ENCODE results near the gene ARHGAP42. TPM values are rescaled to one million over a fixed set of nuclear protein-coding genes. Genes with fewer than 3 reads are reported as not detected.

The ARHGAP42 gene
- total RNA-seq, 1 experiment from 2014 or later: 39.1 TPM

GRCh38 chr11:100918551-100919500 is 231.7 kb downstream of the ARHGAP42 start:
- Mint-ChIP-seq H3K27ac (peak overlapping the region in 2 of 3 experiments; percentile 31 to 70; a peak in 1 of 7 replicates), H3K4me1 (peaks cover 16 to 25% of the 10 kb centered on the region in 2 experiments), H3K4me3 (no peak overlapping the region), H3K36me3 (ENCODE audit: insufficient read depth in 1 of 3, low read depth in 3 of 3) (peaks cover 0 to 6% (median 0%) of the 10 kb centered on the region in 3 experiments; a peak in 3 of 7 replicates), H3K27me3 (ENCODE audit: low read depth) (no peaks in the 10 kb centered on the region), H3K9me3 (no peaks in the 10 kb centered on the region)
- H3K79me1 ChIP-seq (ENCODE audit: insufficient read depth, low read depth, low read length, poor library complexity, severe bottlenecking): no peaks in the 10 kb centered on the region
- H3K23ac ChIP-seq (ENCODE audit: insufficient read length, low read depth, low read length): no peak overlapping the region
- no peak overlapping the region for H3T11ph ChIP-seq (ENCODE audit: low read length)
- H2BK12ac ChIP-seq (ENCODE audit: insufficient read length, low read depth, low read length): no peak overlapping the region
- no peak overlapping the region for H4K91ac ChIP-seq (ENCODE audit: insufficient read length, low read depth, low read length)
- H2AFZ ChIP-seq (ENCODE audit: low read length): no peak overlapping the region
- H3K79me2 ChIP-seq (ENCODE audit: insufficient read depth, low read length): no peaks in the 10 kb centered on the region
- no peak for TF ChIP-seq CTCF (conservative IDR thresholded peaks at IDR 0.05)
- no peak overlapping the region for H4K8ac ChIP-seq (replicated peaks; ENCODE audit: insufficient read length, low read depth, low read length)
- WGBS (ENCODE audit: extremely low coverage, insufficient read length, low lambda C conversion rate): no CpG with 5 or more reads among the region's 6 CpGs
- no peak overlapping the region for H3K4ac ChIP-seq (ENCODE audit: low read depth, low read length)
- no peaks in the 10 kb centered on the region for H3K23me2 ChIP-seq (ENCODE audit: insufficient read length, low read depth, low read length, poor library complexity, severe bottlenecking)
- H2BK20ac ChIP-seq (ENCODE audit: low read depth, low read length, poor library complexity, severe bottlenecking): no peak overlapping the region
- no peak overlapping the region for H4K5ac ChIP-seq (ENCODE audit: insufficient read length, low read depth, low read length)
- no peak overlapping the region for H3K56ac ChIP-seq (ENCODE audit: insufficient read length, low read depth, low read length)
- H3K4me1 ChIP-seq (ENCODE audit: insufficient read depth, low read length): no peaks in the 10 kb centered on the region; the same call in 1 of the 2 replicates
- no peak overlapping the region for H3K27ac ChIP-seq (ENCODE audit: insufficient read length, low read depth, low read length)
- DNase-seq: no peak
- H3K27me3 ChIP-seq (ENCODE audit: insufficient read depth, low read length): no peaks in the 10 kb centered on the region
- H3K9ac ChIP-seq (ENCODE audit: extremely low read depth, insufficient read length, low read length): no peak overlapping the region
- H3K9me3 ChIP-seq (ENCODE audit: control insufficient read depth, low read depth, low read length): no peaks in the 10 kb centered on the region
- H2BK120ac ChIP-seq (ENCODE audit: low read depth, low read length, poor library complexity, severe bottlenecking): no peak overlapping the region
- H3K14ac ChIP-seq (ENCODE audit: insufficient read depth, low read length): no peak overlapping the region
- H4K20me1 ChIP-seq (ENCODE audit: control insufficient read depth, insufficient read depth, insufficient read length): no peaks in the 10 kb centered on the region
- no peak overlapping the region for H2BK15ac ChIP-seq (ENCODE audit: low read depth, low read length)
- H2BK5ac ChIP-seq (ENCODE audit: insufficient read length, low read length): no peak overlapping the region
- H2AK5ac ChIP-seq (ENCODE audit: insufficient read length, low read length): no peak overlapping the region
- no peak overlapping the region for H3K4me2 ChIP-seq (ENCODE audit: insufficient read depth, insufficient read length, low read length)
- no peak overlapping the region for H3K18ac ChIP-seq (ENCODE audit: insufficient read length, low read depth, low read length)

All from H9 (cell line).